A549 (cell line): ENCODE results near the gene KRT17.

Experiments
- CTCF ChIP-seq: fragments of >200 bp; sonication (Bioruptor Twin); formaldehyde crosslinking; IDR thresholded peaks from 3 replicates; pipeline ENCODE4 v1.5.1; 2016
- HOXA7 ChIP-seq: fragments of 250-450 bp; sonication (Bioruptor Pico); IDR thresholded peaks from 2 replicates; pipeline ENCODE4 v1.5.0; 2020; ENCODE audit warnings: mild to moderate bottlenecking, moderate library complexity
- MAFK ChIP-seq: fragments of 450-650 bp; IDR thresholded peaks from 2 replicates; pipeline ENCODE4 v1.6.1; 2014; ENCODE audit not compliant: partially characterized antibody

DNA sequence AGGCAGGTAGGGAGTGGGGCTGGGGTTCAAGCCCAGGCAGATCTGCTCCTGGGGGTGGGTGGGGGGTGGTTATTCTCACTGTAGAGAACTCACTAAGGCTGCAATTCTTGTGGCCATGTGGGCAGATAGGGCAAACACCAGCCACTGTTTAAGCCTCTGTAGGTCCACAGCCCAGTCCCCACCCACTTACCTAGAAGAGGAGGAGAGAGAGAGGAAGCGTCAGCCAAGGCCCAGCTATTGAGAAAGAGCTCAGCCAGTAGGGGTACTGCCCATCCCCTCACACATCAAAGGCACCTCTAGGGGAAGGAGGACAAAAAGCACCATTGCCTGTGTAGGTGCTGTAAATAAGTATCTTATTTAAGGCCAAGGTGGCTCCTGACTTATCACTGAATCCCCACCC, 24.7 kb downstream of the KRT17 start:
- TF ChIP-seq CTCF (no peak), MAFK (no peak), HOXA7 (CRISPR knock-in tag) (no peak)
